Neuron (in vitro differentiated cells): ENCODE data around the gene CDK2AP2.

Experiments used
- H2AFZ ChIP-seq: one replicate; pipeline ENCODE4 v1.6.1; 2013; ENCODE audit warnings: low read depth, mild to moderate bottlenecking, inconsistent platforms, low read length, moderate library complexity
- H3K27me3 ChIP-seq: one replicate; pipeline ENCODE4 v1.6.1; 2013; ENCODE audit warnings: low read length; ENCODE audit not compliant: insufficient read depth
- H3K36me3 ChIP-seq: one replicate; pipeline ENCODE4 v1.6.1; 2013; ENCODE audit warnings: low read length; ENCODE audit not compliant: insufficient read depth
- H3K4me1 ChIP-seq: one replicate; pipeline ENCODE4 v1.6.1; 2013; ENCODE audit warnings: low read length; ENCODE audit not compliant: insufficient read depth
- H3K4me3 ChIP-seq: 2 replicates; pipeline ENCODE4 v1.5.1; 2013; ENCODE audit warnings: mild to moderate bottlenecking, low read length, moderate library complexity
- H3K9me3 ChIP-seq: one replicate; pipeline ENCODE4 v1.6.1; 2013; ENCODE audit warnings: low read length

The CDK2AP2 gene

GRCh38 chr11:67495234-67496005, 12.5 kb downstream of the CDK2AP2 start:
- no peaks in the 10 kb centered on the region for H3K27me3 ChIP-seq
- H3K4me3 ChIP-seq = no peak overlapping the region
- H3K4me1 ChIP-seq = peaks cover 4% of the 10 kb centered on the region
- no peaks in the 10 kb centered on the region for H3K9me3 ChIP-seq
- H3K36me3 ChIP-seq = peaks cover 66% of the 10 kb centered on the region
- no peak overlapping the region for H2AFZ ChIP-seq

GRCh38 chr11:67494371-67495233, 13.4 kb downstream of the CDK2AP2 start:
- H3K27me3 ChIP-seq = no peaks in the 10 kb centered on the region
- no peak overlapping the region for H2AFZ ChIP-seq
- no peaks in the 10 kb centered on the region for H3K9me3 ChIP-seq
- H3K4me1 ChIP-seq = peaks cover 6% of the 10 kb centered on the region
- H3K36me3 ChIP-seq = peaks cover 70% of the 10 kb centered on the region
- no peak overlapping the region for H3K4me3 ChIP-seq

GRCh38 chr11:67493548-67494370, 14.2 kb downstream of the CDK2AP2 start:
- Histone ChIP-seq H3K27me3 (no peaks in the 10 kb centered on the region), H3K9me3 (no peaks in the 10 kb centered on the region), H3K36me3 (peaks cover 70% of the 10 kb centered on the region), H3K4me3 (no peak overlapping the region), H3K4me1 (peaks cover 6% of the 10 kb centered on the region), H2AFZ (no peak overlapping the region)

- no peak overlapping the region for H2AFZ ChIP-seq
- H3K36me3 ChIP-seq = peaks cover 72% of the 10 kb centered on the region
- no peak overlapping the region for H3K4me3 ChIP-seq
- no peaks in the 10 kb centered on the region for H3K27me3 ChIP-seq
- no peaks in the 10 kb centered on the region for H3K9me3 ChIP-seq
- H3K4me1 ChIP-seq = peaks cover 6% of the 10 kb centered on the region
Observed at GRCh38 chr11:67492801-67493547, 15.0 kb downstream of the CDK2AP2 start.

GRCh38 chr11:67492069-67492727, 15.8 kb downstream of the CDK2AP2 start:
- Histone ChIP-seq H3K36me3 (peaks cover 71% of the 10 kb centered on the region), H2AFZ (no peak overlapping the region), H3K9me3 (no peaks in the 10 kb centered on the region), H3K4me1 (peaks cover 6% of the 10 kb centered on the region), H3K27me3 (no peaks in the 10 kb centered on the region), H3K4me3 (no peak overlapping the region)

- H3K4me3 ChIP-seq = no peak overlapping the region
- H3K36me3 ChIP-seq = peaks cover 67% of the 10 kb centered on the region
- H3K4me1 ChIP-seq = peaks cover 6% of the 10 kb centered on the region
- no peaks in the 10 kb centered on the region for H3K27me3 ChIP-seq
- H2AFZ ChIP-seq = no peak overlapping the region
- no peaks in the 10 kb centered on the region for H3K9me3 ChIP-seq
Observed at GRCh38 chr11:67491276-67492068, 16.5 kb downstream of the CDK2AP2 start.

- H3K9me3 ChIP-seq = no peaks in the 10 kb centered on the region
- H3K4me3 ChIP-seq = no peak overlapping the region
- no peaks in the 10 kb centered on the region for H3K27me3 ChIP-seq
- H3K36me3 ChIP-seq = peaks cover 62% of the 10 kb centered on the region
- H3K4me1 ChIP-seq = peaks cover 6% of the 10 kb centered on the region
- H2AFZ ChIP-seq = no peak overlapping the region
Observed at GRCh38 chr11:67490727-67491065, 17.3 kb downstream of the CDK2AP2 start.

- Histone ChIP-seq H3K36me3 (peaks cover 56% of the 10 kb centered on the region), H3K27me3 (no peaks in the 10 kb centered on the region), H3K9me3 (no peaks in the 10 kb centered on the region), H2AFZ (no peak overlapping the region), H3K4me3 (no peak overlapping the region), H3K4me1 (peaks cover 6% of the 10 kb centered on the region)
Observed at GRCh38 chr11:67489885-67490726, 17.9 kb downstream of the CDK2AP2 start.

GRCh38 chr11:67489203-67489884, 18.6 kb downstream of the CDK2AP2 start:
- Histone ChIP-seq H3K4me1 (peaks cover 6% of the 10 kb centered on the region), H2AFZ (no peak overlapping the region), H3K27me3 (no peaks in the 10 kb centered on the region), H3K36me3 (peaks cover 55% of the 10 kb centered on the region), H3K4me3 (no peak overlapping the region), H3K9me3 (no peaks in the 10 kb centered on the region)

- no peaks in the 10 kb centered on the region for H3K27me3 ChIP-seq
- H3K4me3 ChIP-seq = no peak overlapping the region
- no peak overlapping the region for H2AFZ ChIP-seq
- H3K36me3 ChIP-seq = peaks cover 30% of the 10 kb centered on the region
- peaks cover 12% of the 10 kb centered on the region for H3K4me1 ChIP-seq
- no peaks in the 10 kb centered on the region for H3K9me3 ChIP-seq
Observed at GRCh38 chr11:67486481-67487195, 21.3 kb downstream of the CDK2AP2 start.
